HG03439 (cell line): ENCODE results near the gene KIAA0319L.

ENCODE experiments used
- ATAC-seq: cut with Tn5 transposase; IDR thresholded peaks from one replicate; pipeline ENCODE4 v1.9.1; 2021; ENCODE audit warnings: mild to moderate bottlenecking, moderate library complexity; ENCODE audit not compliant: unreplicated experiment

Gene KIAA0319L

DNA sequence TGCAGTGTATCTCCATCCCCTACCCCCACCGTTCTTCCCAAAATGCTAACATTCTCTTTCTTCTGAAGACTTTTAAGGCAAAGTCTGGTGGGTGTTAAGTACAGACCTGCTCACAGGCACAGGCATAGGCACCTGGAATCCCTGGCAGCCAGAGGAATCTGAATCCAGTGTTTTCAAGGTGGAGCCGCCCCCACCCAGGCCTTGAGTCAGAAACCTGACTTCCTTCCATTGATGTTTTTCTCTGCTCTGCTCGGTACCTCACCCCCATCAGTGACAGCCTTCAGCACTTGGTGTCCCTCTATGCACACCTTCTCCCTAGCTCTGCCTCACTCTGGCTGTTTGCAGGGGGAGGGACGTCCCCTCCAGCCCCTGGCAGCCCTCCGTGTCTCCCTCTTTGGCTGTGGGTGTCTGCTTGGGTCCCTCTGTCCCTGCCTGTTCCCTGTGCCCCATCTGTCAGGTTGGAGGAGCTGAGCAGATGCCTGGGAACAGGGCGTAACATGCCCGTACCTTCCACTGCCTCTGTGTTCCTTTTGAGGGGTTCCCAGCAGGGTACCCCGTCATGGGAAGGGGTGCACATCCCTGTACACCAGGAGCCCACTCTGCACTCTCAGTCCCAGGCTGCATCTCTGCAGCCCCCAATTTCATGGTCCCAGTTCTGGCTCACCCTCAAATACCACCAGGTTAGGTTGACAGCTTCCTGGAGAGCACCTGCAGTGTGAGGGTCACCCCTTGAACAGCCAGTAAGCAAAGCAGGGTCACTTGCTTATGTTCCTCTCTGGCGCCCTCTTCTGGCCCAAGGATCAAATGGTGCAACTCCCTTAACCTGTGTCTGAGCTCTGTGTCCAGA lies 7.1 kb upstream of the KIAA0319L start:
- ATAC-seq, result no peak

DNA sequence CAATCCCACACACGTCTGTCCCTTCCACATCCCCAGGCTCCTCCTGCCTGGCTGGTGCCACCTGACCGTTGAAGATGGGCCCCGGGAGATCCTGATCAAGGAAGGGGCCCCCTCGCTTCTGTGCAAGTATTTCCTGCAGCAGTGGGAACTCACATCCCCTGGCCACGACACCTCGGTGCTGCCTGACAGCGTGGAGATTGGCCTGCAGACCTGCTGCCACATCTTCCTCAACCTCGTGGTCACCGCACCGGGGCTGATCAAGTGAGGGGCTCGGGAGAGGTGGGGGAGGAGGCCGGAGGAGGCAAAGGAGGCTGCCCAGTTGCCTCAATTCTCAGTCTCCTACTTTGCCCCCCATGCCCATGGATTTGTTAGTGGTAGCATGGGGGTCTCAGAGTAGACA lies 6.0 kb upstream of the KIAA0319L start:
- no peak for ATAC-seq

DNA sequence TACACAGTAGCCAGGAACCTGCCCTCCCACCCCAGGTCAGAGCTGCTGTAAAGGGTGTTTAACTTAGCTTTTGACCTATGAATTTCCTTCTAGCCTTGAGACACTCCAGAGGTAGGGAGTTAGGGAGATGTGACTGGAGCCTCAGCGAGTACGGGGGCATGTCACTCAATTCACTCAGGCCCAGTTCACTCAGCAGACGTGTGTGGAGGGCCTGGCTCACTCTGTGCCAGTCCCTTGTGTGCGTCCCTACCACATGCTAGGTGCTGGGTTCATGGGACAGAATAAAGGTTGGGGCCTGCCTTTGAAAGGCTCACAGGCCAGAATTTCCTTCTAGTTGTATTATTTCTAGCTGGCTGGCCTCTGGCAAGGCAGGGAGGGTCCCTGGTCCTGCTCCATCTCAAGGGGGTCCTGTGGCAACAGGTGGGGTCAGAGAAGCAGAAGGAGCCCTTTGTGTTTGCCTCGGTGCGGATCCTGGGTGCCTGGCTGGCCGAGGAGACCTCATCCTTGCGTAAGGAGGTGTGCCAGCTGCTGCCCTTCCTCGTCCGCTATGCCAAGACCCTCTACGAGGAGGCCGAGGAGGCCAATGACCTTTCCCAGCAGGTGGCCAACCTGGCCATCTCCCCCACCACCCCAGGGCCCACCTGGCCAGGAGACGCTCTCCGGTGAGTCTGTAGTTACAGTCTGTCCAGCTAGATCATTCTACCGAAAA lies 4.9 kb upstream of the KIAA0319L start:
- no peak for ATAC-seq

DNA sequence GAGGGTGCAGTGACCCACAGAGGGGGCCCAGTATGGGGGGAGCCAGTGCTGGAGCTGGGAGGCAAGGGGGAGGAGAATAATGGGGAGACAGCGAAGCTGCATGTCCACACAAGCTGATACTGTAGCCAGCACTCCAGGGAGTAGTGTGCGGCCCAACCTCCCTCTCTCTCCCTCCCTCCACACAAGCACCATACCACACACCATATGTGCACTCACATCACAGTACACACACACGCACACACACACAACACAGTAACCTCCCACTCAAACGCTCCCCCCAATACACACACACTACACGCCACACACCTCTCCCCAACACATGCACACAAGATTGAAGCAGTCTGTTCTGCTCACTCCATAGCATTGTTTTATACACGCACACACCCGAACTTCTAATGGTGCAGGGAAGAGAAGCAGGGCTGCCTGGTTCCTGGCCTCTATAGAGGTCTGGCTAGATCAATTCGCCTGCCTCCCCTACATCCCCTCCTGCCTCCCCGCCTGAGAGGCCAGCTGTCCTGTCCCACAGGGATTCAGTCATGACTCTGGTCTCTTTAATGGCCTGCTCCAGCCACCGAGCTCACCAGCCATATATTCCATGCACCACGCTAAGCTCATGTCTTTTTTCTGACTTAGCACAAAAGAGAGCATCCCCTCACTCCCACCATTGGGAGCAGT lies 4.2 kb upstream of the KIAA0319L start:
- no peak for ATAC-seq

DNA sequence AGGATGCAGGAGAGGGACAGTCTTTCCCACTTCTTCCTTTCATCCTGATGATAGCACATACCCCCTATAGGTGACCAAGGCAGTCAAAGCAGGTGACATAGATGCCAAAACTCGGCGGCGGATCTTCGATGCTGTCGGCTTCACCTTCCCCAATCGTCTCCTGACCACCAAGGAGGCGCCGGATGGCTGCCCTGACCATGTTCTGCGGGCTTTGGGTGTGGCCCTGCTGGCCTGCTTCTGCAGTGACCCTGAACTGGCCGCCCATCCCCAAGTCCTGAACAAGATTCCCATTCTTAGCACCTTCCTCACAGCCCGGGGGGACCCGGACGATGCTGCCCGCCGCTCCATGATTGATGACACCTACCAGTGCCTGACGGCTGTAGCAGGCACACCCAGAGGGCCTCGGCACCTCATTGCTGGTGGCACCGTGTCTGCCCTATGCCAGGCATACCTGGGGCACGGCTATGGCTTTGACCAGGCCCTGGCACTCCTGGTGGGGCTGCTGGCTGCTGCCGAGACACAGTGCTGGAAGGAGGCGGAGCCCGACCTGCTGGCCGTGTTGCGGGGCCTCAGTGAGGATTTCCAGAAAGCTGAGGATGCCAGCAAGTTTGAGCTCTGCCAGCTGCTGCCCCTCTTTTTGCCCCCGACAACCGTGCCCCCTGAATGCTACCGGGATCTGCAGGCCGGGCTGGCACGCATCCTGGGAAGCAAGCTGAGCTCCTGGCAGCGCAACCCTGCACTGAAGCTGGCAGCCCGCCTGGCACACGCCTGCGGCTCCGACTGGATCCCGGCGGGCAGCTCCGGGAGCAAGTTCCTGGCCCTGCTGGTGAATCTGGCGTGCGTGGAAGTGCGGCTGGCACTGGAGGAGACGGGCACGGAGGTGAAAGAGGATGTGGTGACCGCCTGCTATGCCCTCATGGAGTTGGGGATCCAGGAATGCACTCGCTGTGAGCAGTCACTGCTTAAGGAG lies 3.3 kb upstream of the KIAA0319L start:
- no peak for ATAC-seq

DNA sequence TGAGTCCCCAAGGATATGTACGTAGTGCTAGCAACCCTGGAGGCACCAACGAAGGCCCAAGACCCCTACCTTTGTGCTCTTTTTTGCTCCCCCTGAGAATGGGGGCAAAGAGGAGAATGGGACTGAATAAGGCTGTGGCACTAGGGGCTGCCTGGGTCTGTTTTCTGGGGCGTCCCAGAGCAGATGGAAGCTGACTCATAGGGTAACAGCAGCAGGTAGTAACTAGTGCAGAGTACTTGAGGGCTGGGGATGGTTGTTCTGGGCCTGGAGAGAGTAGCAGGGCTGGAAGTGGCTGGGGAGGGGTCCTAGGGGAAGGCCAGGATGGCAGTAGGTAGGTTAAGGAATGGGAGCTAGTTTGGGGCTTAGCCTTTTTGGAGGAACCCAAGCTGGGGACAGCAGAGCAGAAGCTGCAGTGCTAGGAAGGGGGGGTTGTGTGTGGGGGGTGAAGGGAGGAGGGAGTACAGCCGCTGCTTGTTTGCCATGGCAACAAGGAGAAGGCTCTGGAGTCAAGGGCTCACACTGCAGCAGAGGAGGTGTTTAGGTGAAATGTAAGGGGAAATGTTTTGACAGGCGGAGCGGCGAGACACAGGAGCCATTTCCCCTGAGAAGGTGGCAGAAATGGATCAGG lies 2.2 kb upstream of the KIAA0319L start:
- no peak for ATAC-seq

DNA sequence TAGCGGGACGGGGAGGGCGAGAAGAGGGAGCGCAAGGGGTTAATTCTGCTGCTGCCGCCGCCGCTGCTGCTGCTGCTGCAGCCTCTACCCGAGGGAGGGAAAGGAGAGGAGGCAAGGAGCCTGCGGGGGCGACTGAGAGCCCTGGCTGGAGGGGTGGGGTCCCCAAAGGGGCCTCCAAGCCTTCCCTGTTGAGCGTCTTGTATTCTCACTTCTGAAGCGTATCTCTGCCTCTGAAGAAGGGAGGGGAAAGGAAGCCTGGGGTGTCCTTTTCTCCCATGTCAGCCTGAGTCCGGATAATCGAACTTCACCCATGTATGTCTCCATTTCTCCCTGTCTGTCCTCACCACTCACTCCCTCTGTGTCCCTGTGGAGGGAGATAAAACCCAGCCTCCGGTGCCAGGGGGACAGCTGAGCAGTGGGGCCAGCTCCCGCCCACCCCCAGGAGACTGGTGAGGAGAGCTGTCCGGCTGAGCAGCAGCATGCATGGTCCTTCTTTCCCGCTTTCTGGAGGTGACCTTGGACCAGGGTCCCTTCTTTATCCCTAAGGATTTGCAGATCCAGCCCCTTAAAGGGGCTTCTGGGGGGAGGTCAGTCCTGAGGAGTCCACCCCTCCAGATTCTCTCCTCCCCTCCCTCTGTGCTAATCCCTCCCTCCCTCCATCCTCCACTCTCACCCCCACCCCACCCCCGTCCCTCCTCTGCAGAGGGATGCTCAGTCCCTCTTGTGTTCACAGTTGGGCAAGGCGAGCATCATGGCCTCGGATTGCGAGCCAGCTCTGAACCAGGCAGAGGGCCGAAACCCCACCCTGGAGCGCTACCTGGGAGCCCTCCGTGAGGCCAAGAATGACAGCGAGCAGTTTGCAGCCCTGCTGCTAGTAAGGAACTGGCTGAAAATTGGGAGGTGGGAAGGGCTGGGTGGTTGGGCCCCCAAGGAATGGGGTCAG lies 1.4 kb upstream of the KIAA0319L start:
- ATAC-seq, result no peak

DNA sequence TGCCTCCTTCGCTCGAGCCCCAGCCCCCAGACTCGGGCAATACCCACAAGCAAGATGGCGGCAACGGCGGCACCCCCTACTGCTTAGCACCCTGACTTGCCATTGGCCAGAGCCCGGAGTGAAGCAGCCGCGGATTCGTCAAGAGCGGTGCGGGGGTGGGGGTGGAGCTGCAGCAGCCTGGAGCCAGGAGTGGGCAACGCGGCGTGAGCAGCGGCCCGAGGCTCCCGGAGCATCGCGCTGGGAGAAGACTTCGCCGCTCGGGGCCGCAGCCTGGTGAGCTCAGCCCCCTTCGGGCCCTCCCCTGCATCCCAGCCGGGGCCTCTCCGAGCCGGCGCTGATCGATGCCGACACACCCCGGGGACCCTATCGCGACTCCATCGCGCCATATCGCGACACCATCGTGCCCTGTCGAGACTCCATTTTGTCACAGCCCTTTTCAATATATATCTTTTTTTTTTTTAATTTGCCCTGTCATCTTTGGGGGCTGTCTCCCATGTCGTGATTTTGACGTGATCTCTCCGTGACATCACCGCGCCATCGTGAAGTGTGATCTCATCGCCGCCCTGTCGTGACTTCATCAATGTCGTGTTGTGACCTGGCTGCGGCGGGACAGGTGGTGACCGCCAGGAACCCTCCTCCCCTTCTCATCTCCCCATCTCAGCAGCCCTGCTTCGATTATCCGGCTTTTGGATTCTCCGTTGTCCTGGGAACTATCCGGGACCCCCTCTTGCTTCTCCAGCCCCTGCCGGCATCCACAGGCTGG lies 589 bp upstream of the KIAA0319L start, which contains the start of gene NCDN:
TSS of gene NCDN (plus strand) at position 189 of the 763 bp plus-strand sequence. CDS start at position 581, 392 bp downstream.
- peak; percentile 77 for ATAC-seq

DNA sequence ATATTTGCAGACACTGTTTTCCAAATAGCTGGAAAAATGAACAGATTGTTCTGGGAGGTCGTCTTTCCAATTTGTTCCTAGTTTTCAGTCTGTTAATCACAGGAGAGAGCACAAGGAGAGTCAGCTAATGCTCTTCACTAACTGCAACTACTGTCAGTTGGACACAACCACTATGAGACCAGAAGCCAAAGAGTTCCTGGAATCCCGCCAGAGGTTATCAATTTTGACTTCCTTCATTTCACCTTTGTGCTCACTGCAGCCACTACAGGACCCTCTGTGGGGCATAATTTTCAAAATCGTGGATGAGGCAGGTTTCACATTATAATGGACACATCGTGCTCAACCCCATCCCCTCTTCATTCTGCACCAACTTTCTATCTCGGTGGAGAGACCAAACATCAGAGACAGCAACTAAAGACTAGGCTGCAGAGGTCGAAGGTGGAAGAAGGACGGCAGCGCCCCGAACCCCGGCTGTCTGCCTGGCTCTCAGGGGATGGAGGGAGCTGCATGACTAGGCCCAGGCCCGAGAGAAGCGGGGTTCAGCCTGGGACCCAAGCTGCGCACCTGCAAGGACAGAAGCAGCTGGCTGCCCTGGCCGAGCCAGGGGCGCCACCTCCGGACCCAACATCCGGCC lies 602 bp downstream of the KIAA0319L start:
- no peak for ATAC-seq

DNA sequence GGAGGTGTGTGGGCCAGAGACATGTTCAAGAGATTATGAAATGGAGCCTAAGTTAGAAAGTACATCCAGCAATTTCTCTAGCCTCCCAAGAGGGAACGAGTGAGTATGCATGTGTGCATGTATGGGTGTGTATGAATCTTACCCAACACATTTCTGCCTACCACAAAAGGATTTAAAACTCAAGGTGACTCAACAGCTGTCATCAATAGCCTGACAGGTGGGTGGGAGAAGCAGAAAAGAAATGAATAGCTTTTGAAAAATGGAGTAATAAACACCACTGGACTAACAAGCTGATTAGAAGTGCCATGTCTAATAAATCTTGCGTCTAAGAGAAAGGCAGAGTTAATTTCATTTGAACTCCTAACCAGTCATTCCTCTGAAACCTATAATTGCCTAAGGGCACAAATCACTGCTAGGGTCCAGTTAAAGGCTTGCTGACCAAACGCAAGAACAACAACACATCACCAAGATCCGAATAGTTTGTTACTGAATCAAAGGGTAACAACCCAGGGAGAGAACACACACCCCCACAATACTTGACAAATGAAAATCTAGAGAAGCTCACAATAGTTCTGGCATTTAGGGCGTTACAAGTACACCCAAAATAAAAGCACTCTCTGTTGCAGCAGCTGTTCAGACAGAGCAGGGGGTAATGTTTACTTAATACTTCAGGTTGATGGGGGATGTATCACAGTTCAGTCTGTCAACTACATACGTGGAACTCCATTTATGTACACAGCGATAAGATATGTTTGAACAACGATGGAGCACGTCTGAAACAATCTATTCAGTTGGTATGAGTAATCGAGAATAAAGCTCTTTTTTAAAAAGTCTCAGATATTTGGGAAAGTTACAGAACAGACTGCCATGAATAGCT lies 1.4 kb downstream of the KIAA0319L start:
- ATAC-seq, result no peak

DNA sequence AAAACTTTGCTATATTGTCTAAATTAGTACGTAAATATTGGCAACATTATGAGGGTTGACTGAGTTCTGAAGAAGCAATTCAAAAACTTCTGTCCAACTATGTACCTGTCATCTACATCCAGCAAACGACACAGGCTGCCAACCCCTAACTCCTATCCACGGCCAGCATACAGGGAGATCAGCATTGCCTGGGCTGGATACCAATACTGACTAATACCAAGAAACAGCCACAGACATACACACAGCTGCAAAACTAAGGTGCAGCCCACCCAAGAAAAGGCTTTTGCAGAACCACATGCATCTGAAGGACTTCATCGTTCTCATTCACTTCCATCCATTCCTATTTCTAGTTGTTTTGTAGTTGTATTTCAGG lies 2.0 kb downstream of the KIAA0319L start:
- no peak for ATAC-seq

DNA sequence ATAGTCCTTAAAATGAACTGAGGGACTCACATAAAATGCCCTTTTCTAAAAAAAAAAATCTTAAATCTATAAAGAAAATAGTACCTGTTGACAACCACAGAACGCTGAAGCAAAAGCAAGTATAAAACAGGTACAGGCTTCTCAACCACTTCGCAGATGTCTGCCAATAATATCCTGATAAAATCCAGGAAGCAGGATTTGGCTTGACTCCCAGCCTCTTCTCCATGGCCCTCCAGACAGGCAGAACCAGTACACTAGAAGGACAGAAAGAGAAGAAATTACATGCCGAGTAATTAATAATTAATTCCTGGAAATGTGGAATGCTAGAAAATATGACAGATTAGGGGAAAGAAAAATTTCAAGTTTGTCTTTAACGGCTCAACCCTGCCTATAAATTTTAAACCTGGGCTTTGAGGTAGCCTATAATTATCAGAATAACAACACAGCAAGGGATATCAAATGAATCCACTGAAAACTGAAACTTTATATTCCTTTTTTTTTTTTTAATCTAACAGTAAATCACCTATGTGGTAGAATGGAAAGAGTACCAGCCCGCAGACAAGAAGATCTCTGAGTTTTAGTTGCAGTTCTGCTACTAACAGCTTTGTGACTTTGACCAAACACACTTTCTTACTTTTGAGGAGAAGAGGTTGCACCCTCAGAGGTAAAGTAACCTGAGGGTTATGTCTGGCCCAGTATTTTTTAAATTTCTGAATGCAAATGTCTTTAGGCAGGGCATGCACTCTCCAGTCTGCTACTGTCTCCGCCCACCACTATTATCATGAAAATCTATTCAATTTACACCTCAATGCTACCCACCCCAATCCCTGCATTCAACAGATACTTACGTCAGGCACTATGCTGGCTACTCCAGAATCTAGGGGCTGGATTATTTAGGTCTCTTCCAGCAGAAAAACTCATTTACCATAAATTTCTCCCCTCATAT lies 2.7 kb downstream of the KIAA0319L start:
- no peak for ATAC-seq

DNA sequence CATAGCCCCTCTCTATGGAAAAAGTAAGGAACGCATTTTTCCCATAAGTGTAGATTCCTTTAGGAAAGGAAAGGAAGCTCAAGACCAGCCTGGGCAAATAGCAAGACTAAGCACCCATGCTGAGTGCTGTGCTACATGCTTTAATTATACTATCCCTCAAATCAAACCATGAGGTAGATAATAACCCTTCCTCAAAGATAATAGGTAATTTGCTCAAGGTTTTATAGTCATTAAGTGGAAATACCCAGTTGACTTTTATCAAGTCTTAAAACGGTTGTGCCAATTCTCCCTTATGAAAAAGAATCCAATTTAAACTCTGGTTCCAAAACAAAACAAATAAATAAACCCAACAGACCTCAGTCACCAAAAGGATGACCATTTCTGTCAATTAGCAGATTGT lies 3.4 kb downstream of the KIAA0319L start:
- ATAC-seq, result no peak

DNA sequence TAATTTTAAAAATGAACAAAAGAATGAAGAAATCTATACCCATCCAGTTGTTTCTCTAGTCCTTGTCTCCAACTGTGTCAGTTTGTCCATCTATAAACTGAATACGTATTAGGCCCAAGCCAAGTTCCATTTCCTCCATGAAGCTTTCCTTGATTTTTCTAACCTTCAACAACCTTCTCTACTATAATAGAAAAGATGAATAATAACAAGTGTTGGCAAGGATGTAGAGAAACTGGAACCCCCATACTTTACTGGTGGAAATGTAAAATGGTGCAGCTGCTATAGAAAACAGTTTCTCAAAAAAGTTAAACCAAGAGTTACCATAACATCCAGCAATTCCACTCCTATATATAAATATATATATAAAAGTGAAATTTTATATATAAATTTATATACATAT lies 10.6 kb downstream of the KIAA0319L start:
- ATAC-seq, result no peak

DNA sequence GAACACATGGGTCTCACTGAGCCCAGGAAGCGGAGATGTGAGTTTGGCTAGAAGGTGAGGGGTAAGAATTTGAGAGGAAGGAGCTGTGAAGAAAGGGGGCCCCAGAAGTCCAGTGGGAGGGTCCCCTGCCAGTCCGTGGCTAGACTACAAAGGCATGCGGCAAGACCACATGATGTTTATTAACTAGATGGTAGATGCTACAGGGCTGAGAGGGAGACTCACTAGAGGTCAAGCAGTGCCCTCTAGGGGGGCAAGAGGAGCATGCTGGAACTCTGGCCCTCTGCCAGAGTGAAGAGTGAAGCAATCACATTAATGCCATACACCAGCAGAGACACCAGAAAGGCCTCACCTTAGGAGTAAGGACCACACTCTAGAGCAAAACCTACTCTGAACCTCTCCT lies 12.2 kb downstream of the KIAA0319L start:
- ATAC-seq, result no peak

DNA sequence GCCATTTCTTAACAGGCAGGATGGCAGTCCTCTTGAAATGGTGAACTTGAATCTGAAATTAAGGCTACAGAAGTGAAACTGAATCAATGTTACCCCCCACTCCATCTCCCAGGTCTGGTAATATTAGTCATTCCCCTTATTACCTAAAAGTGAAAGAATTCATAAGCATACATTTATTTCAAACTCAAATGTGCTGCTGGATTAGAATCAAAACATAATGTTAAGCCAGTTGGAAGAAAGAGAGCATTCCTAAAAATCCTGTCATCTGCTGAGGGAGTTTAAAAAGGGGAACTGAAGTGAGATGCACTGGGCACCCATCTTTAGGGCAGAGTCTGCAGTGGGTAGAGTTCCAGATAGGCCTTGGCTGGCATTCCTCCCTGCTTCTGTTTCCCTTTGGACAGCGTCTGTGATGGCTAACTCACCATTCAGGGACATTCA lies 17.4 kb downstream of the KIAA0319L start:
- no peak for ATAC-seq
